ENCODE data around the gene ZNF280D.

ZNF280D gene

GRCh38 chr15:56725386-56725785 lies 7.9 kb downstream of the ZNF280D start:
- DNase-seq (ENCODE audit: extremely low read depth, low read depth), result no peak

GRCh38 chr15:56724232-56724631 lies 9.1 kb downstream of the ZNF280D start:
- no peak for DNase-seq (ENCODE audit: extremely low read depth, low read depth)
- TF ChIP-seq, protein P1, sequence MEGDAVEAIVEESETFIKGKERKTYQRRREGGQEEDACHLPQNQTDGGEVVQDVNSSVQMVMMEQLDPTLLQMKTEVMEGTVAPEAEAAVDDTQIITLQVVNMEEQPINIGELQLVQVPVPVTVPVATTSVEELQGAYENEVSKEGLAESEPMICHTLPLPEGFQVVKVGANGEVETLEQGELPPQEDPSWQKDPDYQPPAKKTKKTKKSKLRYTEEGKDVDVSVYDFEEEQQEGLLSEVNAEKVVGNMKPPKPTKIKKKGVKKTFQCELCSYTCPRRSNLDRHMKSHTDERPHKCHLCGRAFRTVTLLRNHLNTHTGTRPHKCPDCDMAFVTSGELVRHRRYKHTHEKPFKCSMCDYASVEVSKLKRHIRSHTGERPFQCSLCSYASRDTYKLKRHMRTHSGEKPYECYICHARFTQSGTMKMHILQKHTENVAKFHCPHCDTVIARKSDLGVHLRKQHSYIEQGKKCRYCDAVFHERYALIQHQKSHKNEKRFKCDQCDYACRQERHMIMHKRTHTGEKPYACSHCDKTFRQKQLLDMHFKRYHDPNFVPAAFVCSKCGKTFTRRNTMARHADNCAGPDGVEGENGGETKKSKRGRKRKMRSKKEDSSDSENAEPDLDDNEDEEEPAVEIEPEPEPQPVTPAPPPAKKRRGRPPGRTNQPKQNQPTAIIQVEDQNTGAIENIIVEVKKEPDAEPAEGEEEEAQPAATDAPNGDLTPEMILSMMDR (IDR thresholded peaks at IDR 0.05; ENCODE audit: low read depth, low read length), result no peak

More at GRCh38 chr15:56725386-56725785, 7.9 kb downstream of the ZNF280D start:
- TF ChIP-seq, protein P1 (IDR thresholded peaks at IDR 0.05; ENCODE audit: low read depth, low read length), result no peak

DNA sequence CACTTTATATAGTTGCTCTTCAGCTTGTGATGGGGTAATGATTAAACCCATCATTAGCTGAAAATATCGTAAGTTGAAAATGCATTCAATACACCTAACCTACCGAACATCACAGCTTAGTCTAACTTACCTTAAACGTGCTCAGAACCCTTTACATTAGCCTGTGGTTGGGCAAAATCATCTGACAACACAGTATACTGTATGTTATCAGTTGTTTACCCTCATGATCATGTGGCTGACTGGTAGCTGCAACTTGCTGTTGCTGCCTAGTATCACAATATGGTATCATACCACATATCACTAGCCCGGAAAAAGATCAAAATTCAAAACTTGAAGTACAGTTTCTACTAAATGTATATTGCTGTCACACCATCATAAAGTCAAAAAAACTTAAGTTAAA lies 9.5 kb downstream of the ZNF280D start:
- no peak for DNase-seq (ENCODE audit: extremely low read depth, low read depth)
- TF ChIP-seq, protein P1 (IDR thresholded peaks at IDR 0.05; ENCODE audit: low read depth, low read length), result no peak

DNA sequence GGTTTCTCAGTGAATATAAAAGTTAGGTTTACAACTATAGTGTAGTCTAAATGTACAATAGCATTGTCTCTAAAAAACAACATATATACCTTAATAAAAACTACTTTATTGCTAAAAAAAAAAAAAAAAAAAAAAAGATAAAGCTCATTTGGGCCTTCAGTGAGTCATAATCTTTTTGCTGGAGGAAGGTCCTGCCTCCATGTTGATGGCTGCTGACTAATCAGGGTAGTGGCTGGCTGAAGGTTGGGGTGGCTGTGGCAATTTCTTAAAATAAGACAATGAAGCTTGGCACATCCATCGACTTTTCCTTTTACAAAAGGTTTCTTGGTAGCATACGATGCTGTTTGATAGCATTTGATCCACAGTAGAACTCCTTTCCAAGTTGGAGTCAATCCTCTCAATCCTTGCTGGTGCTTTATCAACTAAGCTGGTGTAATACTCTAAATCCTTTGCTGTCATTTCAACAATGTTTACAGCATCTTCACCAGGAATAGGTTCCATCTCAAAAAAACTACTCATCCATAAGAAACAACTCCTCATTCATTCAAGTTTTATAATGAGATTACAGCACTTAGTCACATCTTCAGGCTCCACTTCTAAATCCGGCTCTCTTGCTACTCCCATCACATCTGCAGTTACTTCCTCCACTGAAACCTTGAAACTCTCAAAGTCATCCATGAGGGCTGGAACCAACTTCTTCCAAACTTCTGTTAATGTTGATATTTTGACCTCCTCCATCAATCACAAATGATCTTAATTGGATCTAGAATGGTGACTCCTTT lies 13.3 kb downstream of the ZNF280D start:
- no peak for DNase-seq (ENCODE audit: extremely low read depth, low read depth)
- TF ChIP-seq, protein P1 (IDR thresholded peaks at IDR 0.05; ENCODE audit: low read depth, low read length), result no peak

DNA sequence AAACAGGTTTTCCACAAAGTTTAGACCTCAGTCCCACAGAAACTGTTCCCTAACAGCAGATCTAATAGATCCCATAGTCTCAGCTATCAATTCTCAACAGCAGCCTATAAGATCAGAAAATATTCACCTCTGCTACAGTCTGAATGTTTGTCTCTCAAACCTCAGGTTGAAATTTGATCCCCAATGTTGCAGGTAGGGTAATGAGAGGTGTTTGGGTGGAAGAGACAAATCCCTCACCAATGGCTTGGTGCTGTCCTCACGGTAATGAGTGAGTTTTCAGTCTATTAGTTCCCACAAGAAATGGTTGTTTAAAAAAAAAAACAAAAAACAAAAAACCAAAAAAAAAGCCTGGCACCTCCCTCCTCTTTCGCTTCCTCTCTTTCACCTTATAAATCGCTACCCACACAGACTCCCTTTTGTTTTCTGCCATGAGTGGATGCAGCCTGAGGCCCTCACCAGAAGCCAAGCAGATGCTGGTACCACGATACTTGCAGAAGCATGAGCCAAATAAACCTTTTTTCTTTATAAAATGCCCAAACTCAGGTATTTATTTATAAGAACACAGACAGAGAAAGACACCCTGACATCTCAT lies 14.2 kb downstream of the ZNF280D start:
- DNase-seq (ENCODE audit: extremely low read depth, low read depth), result no peak
- TF ChIP-seq, protein P1 (IDR thresholded peaks at IDR 0.05; ENCODE audit: low read depth, low read length), result no peak

DNA sequence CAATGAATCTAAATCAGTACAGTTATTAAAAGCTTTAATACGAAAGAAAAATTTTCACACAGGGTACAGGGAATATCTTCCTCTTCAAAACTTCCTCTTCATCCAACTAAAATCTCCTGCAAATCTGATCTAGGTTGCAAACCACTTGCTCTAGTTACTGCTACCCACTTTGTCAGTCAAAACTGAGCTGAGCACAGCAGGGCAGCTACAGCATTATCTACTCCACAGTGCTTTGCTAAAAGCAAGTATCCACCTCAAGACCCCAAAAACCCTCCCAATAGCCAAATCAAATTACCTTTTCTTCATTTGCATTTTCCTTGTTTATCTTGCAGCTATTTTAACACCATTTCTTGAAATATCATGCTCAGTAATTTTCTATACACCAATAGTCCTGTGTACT lies 14.7 kb downstream of the ZNF280D start:
- TF ChIP-seq, protein P1 (IDR thresholded peaks at IDR 0.05; ENCODE audit: low read depth, low read length), result no peak
- no peak for DNase-seq (ENCODE audit: extremely low read depth, low read depth)

- no peak for DNase-seq (ENCODE audit: extremely low read depth, low read depth)
- TF ChIP-seq, protein P1 (IDR thresholded peaks at IDR 0.05; ENCODE audit: low read depth, low read length), result no peak
Observed at GRCh38 chr15:56716334-56716733, 17.0 kb downstream of the ZNF280D start.
